Lung (tissue), 12 donors: ENCODE data around the gene OR10G7. TPM values are rescaled to one million over a fixed set of nuclear protein-coding genes. Genes with fewer than 3 reads are reported as not detected.

ENCODE experiments used
- ATAC-seq: fragments of 200-7000 bp; cut with Tn5 transposase; one replicate; pipeline ENCODE4 v1.9.1; 2020; ENCODE audit warnings: moderate number of reproducible peaks; ENCODE audit not compliant: insufficient read depth, low FRiP score
- DNase-seq, 3 donors: peaks; one replicate each; pipeline ENCODE4 v3.0.0-alpha.2; 2013 to 2017
- H3K27ac ChIP-seq, 2 donors: one replicate each; pipeline ENCODE4 v1.5.1; 2013; ENCODE audit warnings: mild to moderate bottlenecking in 2 of 2, moderate library complexity in 2 of 2, control low read depth in 1 of 2, inconsistent platforms in 1 of 2, low read depth in 1 of 2, low read length in 1 of 2
- H3K27me3 ChIP-seq, 3 donors: one replicate each; pipeline ENCODE4 v1.5.1; 2013; ENCODE audit warnings: low read length in 2 of 3; ENCODE audit not compliant: control insufficient read depth in 3 of 3, insufficient read depth in 3 of 3
- H3K36me3 ChIP-seq, 4 donors: one replicate each; pipeline ENCODE4 v1.5.1; 2013; ENCODE audit warnings: low read length in 4 of 4, mild to moderate bottlenecking in 1 of 4, moderate library complexity in 1 of 4; ENCODE audit not compliant: control insufficient read depth in 4 of 4, insufficient read depth in 4 of 4
- H3K4me1 ChIP-seq, 5 donors: one replicate each; pipeline ENCODE4 v1.5.1; 2013; ENCODE audit warnings: low read length in 5 of 5, mild to moderate bottlenecking in 2 of 5, moderate library complexity in 1 of 5; ENCODE audit not compliant: control insufficient read depth in 5 of 5, insufficient read depth in 5 of 5
- H3K4me3 ChIP-seq: one replicate; pipeline ENCODE4 v1.5.1; 2013; ENCODE audit warnings: mild to moderate bottlenecking, control low read depth, moderate library complexity
- H3K9ac ChIP-seq, 2 donors: one replicate each; pipeline ENCODE4 v1.5.1; 2013; ENCODE audit warnings: low read length in 2 of 2, control low read depth in 1 of 2; ENCODE audit not compliant: insufficient read depth in 1 of 2
- H3K9me3 ChIP-seq, 4 donors: one replicate each; pipeline ENCODE4 v1.5.1; 2013; ENCODE audit warnings: low read length in 3 of 4, mild to moderate bottlenecking in 1 of 4, moderate library complexity in 1 of 4; ENCODE audit not compliant: control insufficient read depth in 4 of 4, insufficient read depth in 3 of 4
- CTCF ChIP-seq: IDR thresholded peaks from 2 replicates; pipeline ENCODE4 v1.5.1; 2012; ENCODE audit warnings: mild to moderate bottlenecking; ENCODE audit errors: control extremely low read depth, extremely low read depth
- WGBS, 2 donors: extraction: QIAGEN DNeasy Blood & Tissue Kit; methylation state at CpG; one replicate each; pipeline ENCODE4 v1.1.7; 2013; 5-methylcytosine and 5-hydroxymethylcytosine counted together
- polyA plus RNA-seq, 2 donors: library from polyadenylated mRNA; stranded (reverse); fragments of 200-250 nt; gene quantifications; one replicate each; pipeline ENCODE4 v1.2.1, GENCODE V29; 2013
- total RNA-seq, 2 donors: library from RNA; depleted of rRNA in 1 of 2; stranded (reverse); fragments of >200 nt in 1 of 2; gene quantifications; one replicate each; pipeline ENCODE4 v1.2.1, GENCODE V29; 2014 to 2021
- donor health status: control.
- donor health status: control.
- donor health status: Bipolar disorder and iron deficiency.
- donor health status: healthy.
- donor health status: DM: yes; HTN: yes; CAD: no.

The OR10G7 gene
- total and polyA plus RNA-seq, 4 donors: not detected

DNA sequence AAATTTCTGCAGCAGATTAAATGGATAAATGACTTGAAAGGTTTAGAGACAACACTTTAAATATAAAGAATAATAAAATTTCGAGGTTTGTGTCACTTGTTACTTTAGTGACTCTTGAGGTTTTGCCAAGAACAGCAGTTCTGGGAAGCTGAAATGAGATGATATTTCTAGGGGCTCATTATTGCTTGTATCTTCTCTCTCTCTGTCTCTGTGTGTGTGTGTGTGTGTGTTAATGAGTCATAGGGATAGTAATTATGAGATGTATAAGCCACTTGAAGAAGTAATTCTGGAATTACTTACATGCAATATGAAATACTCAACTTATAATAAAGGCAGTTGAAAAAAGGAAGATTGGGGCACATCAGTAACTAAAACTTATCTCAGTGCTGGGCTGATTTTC, 9.6 kb upstream of the OR10G7 start:
- no peak for TF ChIP-seq CTCF
- no peaks in the 10 kb centered on the region for H3K4me1 ChIP-seq
- H3K9ac ChIP-seq: no peak overlapping the region
- no peak overlapping the region for H3K27ac ChIP-seq
- H3K4me3 ChIP-seq: no peak overlapping the region
- 54 to 60% methylated on average over 1 of the region's 1 CpG for WGBS, 2 donors
- no peak for ATAC-seq
- no peak for DNase-seq
- no peaks in the 10 kb centered on the region for H3K9me3 ChIP-seq
- H3K36me3 ChIP-seq: no peaks in the 10 kb centered on the region
- no peaks in the 10 kb centered on the region for H3K27me3 ChIP-seq

DNA sequence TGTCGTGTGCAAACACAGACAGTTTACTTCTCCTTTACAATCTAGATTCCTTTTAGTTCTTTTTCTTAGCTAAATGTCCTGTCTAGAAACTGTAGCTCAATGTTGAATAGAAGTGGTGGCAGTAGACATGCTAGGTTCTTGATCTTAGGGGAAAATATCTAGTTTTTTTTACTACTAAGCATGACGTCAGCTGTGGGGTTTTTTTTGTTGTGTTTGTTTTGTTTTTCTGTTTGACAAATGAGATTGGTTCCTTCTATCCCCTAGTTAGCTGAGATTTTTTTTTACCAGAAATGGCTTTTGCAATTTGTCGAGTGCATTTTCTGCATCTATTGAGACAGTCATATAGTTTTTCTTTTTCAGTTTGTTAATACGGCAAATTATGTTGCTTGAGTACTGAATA, 2.3 kb upstream of the OR10G7 start:
- H3K4me3 ChIP-seq: no peak overlapping the region
- no peaks in the 10 kb centered on the region for H3K4me1 ChIP-seq
- no peak for TF ChIP-seq CTCF
- H3K27ac ChIP-seq: no peak overlapping the region
- no peaks in the 10 kb centered on the region for H3K9me3 ChIP-seq
- no peak overlapping the region for H3K9ac ChIP-seq
- WGBS, 2 donors: 75 to 88% methylated on average over 4 of the region's 4 CpGs
- no peaks in the 10 kb centered on the region for H3K27me3 ChIP-seq
- DNase-seq: no peak
- no peaks in the 10 kb centered on the region for H3K36me3 ChIP-seq
- no peak for ATAC-seq

DNA sequence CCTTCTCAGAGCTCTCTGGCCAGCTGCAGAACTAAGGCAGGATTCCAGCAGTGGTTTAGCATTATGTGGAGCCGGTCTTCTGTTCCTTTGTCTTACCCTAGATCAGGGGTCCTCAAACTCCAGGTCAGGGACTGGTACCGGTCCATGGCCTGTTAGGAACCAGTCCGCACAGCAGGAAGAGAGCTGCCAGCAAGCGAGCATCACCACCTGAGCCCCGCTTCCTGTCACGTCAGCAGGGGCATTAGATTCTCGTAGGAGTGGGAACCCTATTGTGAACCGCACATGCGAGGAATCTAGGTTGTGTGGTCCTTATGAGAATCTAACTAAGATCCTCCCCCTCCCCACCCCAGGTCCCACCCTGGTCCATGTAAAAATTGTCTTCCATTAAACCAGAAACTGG, 1.6 kb downstream of the OR10G7 start:
- H3K36me3 ChIP-seq: no peaks in the 10 kb centered on the region
- no peaks in the 10 kb centered on the region for H3K27me3 ChIP-seq
- ATAC-seq (no peak), DNase-seq (no peak)
- no peaks in the 10 kb centered on the region for H3K4me1 ChIP-seq
- no peak for TF ChIP-seq CTCF
- no peak overlapping the region for H3K9ac ChIP-seq
- H3K9me3 ChIP-seq: no peaks in the 10 kb centered on the region
- WGBS, 2 donors: 78 to 86% methylated on average over 9 of the region's 9 CpGs
- no peak overlapping the region for H3K4me3 ChIP-seq
- no peak overlapping the region for H3K27ac ChIP-seq

DNA sequence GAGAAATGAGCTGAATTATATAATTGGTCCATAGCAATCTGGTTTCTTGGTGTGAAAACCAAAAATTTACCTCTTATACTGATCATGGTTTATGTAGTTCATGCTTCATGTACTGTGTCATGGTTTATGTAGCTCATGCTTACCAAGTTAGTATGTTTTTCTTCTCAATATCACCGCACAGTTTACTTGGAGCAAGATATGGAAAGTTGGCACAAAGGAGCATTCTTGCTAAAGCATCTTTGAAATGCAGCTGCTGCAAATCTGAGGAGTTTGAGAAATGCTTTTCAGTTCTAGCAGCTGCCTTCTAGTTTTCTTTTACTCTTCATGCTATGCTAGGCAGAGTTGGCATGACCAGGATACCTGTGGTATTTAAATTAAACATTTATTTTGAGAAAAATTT, 4.5 kb downstream of the OR10G7 start:
- DNase-seq (peak in 2 of 3 donors; percentile 2 to 14), ATAC-seq (no peak)

More for the DNA sequence above, 4.5 kb downstream of the OR10G7 start:
- H3K27me3 ChIP-seq: no peaks in the 10 kb centered on the region
- no peak overlapping the region for H3K4me3 ChIP-seq
- no peak overlapping the region for H3K9ac ChIP-seq
- no peaks in the 10 kb centered on the region for H3K4me1 ChIP-seq
- no peak overlapping the region for H3K27ac ChIP-seq
- TF ChIP-seq CTCF: no peak
- 74 to 75% methylated on average over 1 of the region's 1 CpG for WGBS, 2 donors
- no peaks in the 10 kb centered on the region for H3K36me3 ChIP-seq
- H3K9me3 ChIP-seq: no peaks in the 10 kb centered on the region
